LNCaP clone FGC (cell line): Measurements from ENCODE around the gene BCAP29.
"Not testable (repeated sequence)": the region's sequence is repeated elsewhere in the genome, so short reads cannot be mapped to it uniquely, and the experiment has no call there.

Experiments used
- DNase-seq: peaks from one replicate; pipeline ENCODE4 v3.0.0-alpha.2; 2011; ENCODE audit warnings: low read depth
- H3K4me3 ChIP-seq: 2 replicates; pipeline ENCODE4 v1.5.1; 2011; ENCODE audit warnings: mild to moderate bottlenecking, low read depth, low read length, control low read depth
- CTCF ChIP-seq: IDR thresholded peaks from 2 replicates; pipeline ENCODE4 v1.5.1; 2012; ENCODE audit warnings: mild to moderate bottlenecking; ENCODE audit not compliant: control insufficient read depth, insufficient read depth; ENCODE audit errors: extremely low read depth

BCAP29 gene

GRCh38 chr7:107579885-107580715 lies at the start of gene BCAP29:
Gene BCAP29, plus strand, starts transcription at chr7:107580246. Its CDS starts 527 bp downstream, at chr7:107580773.
- DNase-seq, result no peak
- H3K4me3 ChIP-seq, result peak within 1 kb of the TSS; percentile 62
- peak; percentile 52 for TF ChIP-seq CTCF

- no peak for DNase-seq
- H3K4me3 ChIP-seq, result no peak overlapping the region
- TF ChIP-seq CTCF, result no peak
These were observed 49.3 kb upstream of the BCAP29 start for GRCh38 chr7:107530751-107531150.

GRCh38 chr7:107534139-107534538 lies 45.9 kb upstream of the BCAP29 start:
- H3K4me3 ChIP-seq, result no peak overlapping the region
- no peak for TF ChIP-seq CTCF
- no peak for DNase-seq

- not testable (repeated sequence) for H3K4me3 ChIP-seq, DNase-seq
These were observed 42.8 kb upstream of the BCAP29 start for GRCh38 chr7:107537228-107537627.

GRCh38 chr7:107538001-107538400 lies 42.0 kb upstream of the BCAP29 start:
- DNase-seq, result no peak
- no peak overlapping the region for H3K4me3 ChIP-seq
- TF ChIP-seq CTCF, result no peak

GRCh38 chr7:107543338-107543993 lies 36.6 kb upstream of the BCAP29 start:
- no peak for DNase-seq
- no peak overlapping the region for H3K4me3 ChIP-seq
- TF ChIP-seq CTCF, result no peak

GRCh38 chr7:107544848-107545591 lies 35.0 kb upstream of the BCAP29 start:
- no peak for DNase-seq
- no peak overlapping the region for H3K4me3 ChIP-seq
- no peak for TF ChIP-seq CTCF
